Fibroblast of lung (primary cell): Measurements from ENCODE around the gene TRPM3. TPM values are rescaled to one million over a fixed set of nuclear protein-coding genes. Genes with fewer than 3 reads are reported as not detected.

Experiments used
- DNase-seq, 2 donors: peaks; one replicate each; pipeline versions ENCODE4 v3.0.0 to v3.0.0-alpha.2; 2010; ENCODE audit warnings: low read depth in 2 of 2
- H2AFZ ChIP-seq: 2 replicates; pipeline ENCODE4 v1.5.1; 2012; ENCODE audit warnings: low read length, control low read depth, inconsistent platforms
- H3K27ac ChIP-seq: 2 replicates; pipeline ENCODE4 v1.5.1; 2011; ENCODE audit warnings: low read length, control low read depth; ENCODE audit not compliant: insufficient read depth
- H3K27me3 ChIP-seq: 2 replicates; pipeline ENCODE4 v1.5.1; 2011; ENCODE audit warnings: mild to moderate bottlenecking, low read length; ENCODE audit not compliant: control insufficient read depth, insufficient read depth
- H3K36me3 ChIP-seq: 2 replicates; pipeline ENCODE4 v1.5.1; 2011; ENCODE audit warnings: low read length; ENCODE audit not compliant: control insufficient read depth, insufficient read depth
- H3K4me1 ChIP-seq: 2 replicates; pipeline ENCODE4 v1.5.1; 2011; ENCODE audit warnings: low read length; ENCODE audit not compliant: control insufficient read depth, insufficient read depth; ENCODE audit errors: extremely low read depth
- H3K4me2 ChIP-seq: 2 replicates; pipeline ENCODE4 v1.5.1; 2011; ENCODE audit warnings: low read length, control low read depth; ENCODE audit not compliant: insufficient read depth; ENCODE audit errors: extremely low read depth
- H3K4me3 ChIP-seq, 4 experiments: fragments of 200-600 bp in 1 of 4; sonication (generic) in 1 of 4; replicated peaks in 1 of 4; 2 replicates each; pipeline ENCODE4 v1.5.1; 2011 to 2016; ENCODE audit warnings: low read length in 4 of 4, low read depth in 3 of 4, mild to moderate bottlenecking in 3 of 4, control low read depth in 2 of 4, inconsistent platforms in 1 of 4, mixed read lengths in 1 of 4; ENCODE audit not compliant: insufficient read depth in 1 of 4; ENCODE audit errors: control extremely low read depth in 1 of 4
- H3K79me2 ChIP-seq: 2 replicates; pipeline ENCODE4 v1.5.1; 2012; ENCODE audit warnings: mild to moderate bottlenecking, low read length, inconsistent platforms; ENCODE audit not compliant: control insufficient read depth, insufficient read depth
- H3K9ac ChIP-seq: 2 replicates; pipeline ENCODE4 v1.5.1; 2011; ENCODE audit warnings: mild to moderate bottlenecking, low read length, control low read depth; ENCODE audit not compliant: insufficient read depth
- H3K9me3 ChIP-seq: 2 replicates; pipeline ENCODE4 v1.5.1; 2012; ENCODE audit warnings: low read depth, low read length; ENCODE audit not compliant: control insufficient read depth, insufficient read depth
- H4K20me1 ChIP-seq: 2 replicates; pipeline ENCODE4 v1.5.1; 2011; ENCODE audit warnings: low read length; ENCODE audit not compliant: control insufficient read depth, insufficient read depth; ENCODE audit errors: extremely low read depth
- CTCF ChIP-seq, 2 donors: IDR thresholded peaks in 1 of 2; conservative IDR thresholded peaks in 1 of 2; 1 replicate in 1 of 2; 2 replicates in 1 of 2; pipeline ENCODE4 v1.5.1; 2011 to 2012; ENCODE audit warnings: low read length in 2 of 2, control low read depth in 1 of 2, inconsistent platforms in 1 of 2, low read depth in 1 of 2, mild to moderate bottlenecking in 1 of 2
- EZH2 ChIP-seq: IDR thresholded peaks from 2 replicates; pipeline ENCODE4 v1.5.1; 2012; ENCODE audit warnings: low read length, control low read depth, mild to moderate bottlenecking; ENCODE audit errors: missing control alignments
- polyA plus RNA-seq, 2 donors: library from polyadenylated mRNA; depleted of rRNA in 1 of 2; stranded (reverse) in 1 of 2; unstranded in 1 of 2; fragments of >200 nt; gene quantifications; 2 replicates each; pipeline ENCODE4 v1.2.1, GENCODE V29; 2011 to 2012; ENCODE audit warnings: missing spikeins in 1 of 2
- total RNA-seq: library from RNA; depleted of rRNA; stranded (reverse); fragments of >200 nt; gene quantifications from 2 replicates; pipeline ENCODE4 v1.2.1, GENCODE V29; 2014

The TRPM3 gene
- total and polyA plus RNA-seq, 2 donors (not counting 1 experiment from before 2014, with no cell fraction given): 0.05 to 0.50 TPM

- no peak for TF ChIP-seq CTCF (conservative IDR thresholded peaks at IDR 0.05 in 1 of 2, IDR thresholded peaks at IDR 0.05 in 1 of 2; ENCODE audit: low read depth in 1 of 2, low read length in 2 of 2)
- TF ChIP-seq EZH2: no peak
- H3K9ac ChIP-seq: no peak overlapping the region
- no peak overlapping the region for H3K27ac ChIP-seq
- no peaks in the 10 kb centered on the region for H3K79me2 ChIP-seq
- H3K4me3 ChIP-seq: no peak overlapping the region
- no peak overlapping the region for H2AFZ ChIP-seq
- H3K27me3 ChIP-seq: peaks cover 9% of the 10 kb centered on the region
- DNase-seq: no peak
- no peaks in the 10 kb centered on the region for H3K36me3 ChIP-seq
- H4K20me1 ChIP-seq: no peaks in the 10 kb centered on the region
- H3K4me1 ChIP-seq: no peaks in the 10 kb centered on the region
- H3K4me2 ChIP-seq: no peak overlapping the region
- H3K9me3 ChIP-seq: no peaks in the 10 kb centered on the region
These were observed 479.1 kb downstream of the TRPM3 start for GRCh38 chr9:70642341-70642740.

GRCh38 chr9:70641631-70642030 lies 479.8 kb downstream of the TRPM3 start:
- TF ChIP-seq CTCF (conservative IDR thresholded peaks at IDR 0.05 in 1 of 2, IDR thresholded peaks at IDR 0.05 in 1 of 2; ENCODE audit: low read depth in 1 of 2, low read length in 2 of 2) (no peak), EZH2 (no peak)
- Histone ChIP-seq H3K27ac (no peak overlapping the region), H3K36me3 (no peaks in the 10 kb centered on the region), H2AFZ (no peak overlapping the region), H3K79me2 (no peaks in the 10 kb centered on the region), H3K9me3 (no peaks in the 10 kb centered on the region), H3K4me3 (no peak overlapping the region), H3K27me3 (peaks cover 9% of the 10 kb centered on the region), H3K9ac (no peak overlapping the region), H3K4me1 (no peaks in the 10 kb centered on the region), H4K20me1 (no peaks in the 10 kb centered on the region), H3K4me2 (no peak overlapping the region)
- no peak for DNase-seq

GRCh38 chr9:70641031-70641430 lies 480.4 kb downstream of the TRPM3 start:
- no peak overlapping the region for H3K4me2 ChIP-seq
- H2AFZ ChIP-seq: no peak overlapping the region
- no peaks in the 10 kb centered on the region for H3K79me2 ChIP-seq
- H3K4me1 ChIP-seq: no peaks in the 10 kb centered on the region
- H3K9ac ChIP-seq: no peak overlapping the region
- H3K9me3 ChIP-seq: no peaks in the 10 kb centered on the region
- no peaks in the 10 kb centered on the region for H3K36me3 ChIP-seq
- H3K27me3 ChIP-seq: peaks cover 9% of the 10 kb centered on the region
- H4K20me1 ChIP-seq: no peaks in the 10 kb centered on the region
- H3K4me3 ChIP-seq: no peak overlapping the region
- TF ChIP-seq EZH2 (no peak), CTCF (conservative IDR thresholded peaks at IDR 0.05 in 1 of 2, IDR thresholded peaks at IDR 0.05 in 1 of 2; ENCODE audit: low read depth in 1 of 2, low read length in 2 of 2) (no peak)
- DNase-seq: no peak
- H3K27ac ChIP-seq: no peak overlapping the region
